Left ventricle myocardium inferior (tissue), 1 donor: ENCODE data around the gene MFSD6. TPM values are rescaled to one million over a fixed set of nuclear protein-coding genes. Genes with fewer than 3 reads are reported as not detected.

ENCODE experiments used
- DNase-seq: peaks from one replicate; pipeline ENCODE4 v3.0.0-alpha.2; 2020
- H3K27ac ChIP-seq: fragments of 200-600 bp; replicated peaks from 2 replicates; pipeline ENCODE4 v1.8.0; 2021
- H3K27me3 ChIP-seq: fragments of 200-600 bp; 2 replicates; pipeline ENCODE4 v1.8.0; 2021; ENCODE audit warnings: low read depth
- H3K36me3 ChIP-seq: fragments of 200-600 bp; 2 replicates; pipeline ENCODE4 v1.8.0; 2021
- H3K4me1 ChIP-seq: fragments of 200-600 bp; 2 replicates; pipeline ENCODE4 v1.8.0; 2021
- H3K4me3 ChIP-seq: fragments of 200-600 bp; 2 replicates; pipeline ENCODE4 v1.8.0; 2021; ENCODE audit warnings: mild to moderate bottlenecking, moderate library complexity
- H3K9me3 ChIP-seq: fragments of 200-600 bp; replicated peaks from 2 replicates; pipeline ENCODE4 v1.8.0; 2021
- CTCF ChIP-seq: fragments of 200-600 bp; IDR thresholded peaks from 2 replicates; pipeline ENCODE4 v1.8.0; 2021; ENCODE audit warnings: antibody characterized with exemption, mild to moderate bottlenecking, borderline replicate concordance
- intact Hi-C: fragments of 100-400 bp; cut with micrococcal nuclease; formaldehyde crosslinking; loops from one replicate; pipeline ENCODE4 v1.11.0; 2022
- total RNA-seq: library from RNA; stranded (reverse); fragmentation: NEBNext Ultra II Directional; extraction: Animal tissue kit (Norgen Biotek cat#: 25700); gene quantifications from one replicate; pipeline ENCODE4 v1.2.1, GENCODE V29; 2021
- donor health status: DM: no; HTN: yes; CAD: no; lungs with severe emphysema.

The MFSD6 gene
- total RNA-seq, 1 donor from 2014 or later = 21.4 TPM

GRCh38 chr2:190550137-190550536 is 142.0 kb downstream of the MFSD6 start:
- no peaks in the 10 kb centered on the region for H3K9me3 ChIP-seq
- no peak overlapping the region for H3K4me3 ChIP-seq
- no peaks in the 10 kb centered on the region for H3K36me3 ChIP-seq
- no peak for DNase-seq
- H3K4me1 ChIP-seq = peaks cover 8% of the 10 kb centered on the region
- H3K27ac ChIP-seq = no peak overlapping the region
- no peaks in the 10 kb centered on the region for H3K27me3 ChIP-seq
- intact Hi-C loops = no loop called here
- no peak for TF ChIP-seq CTCF

Other genes starting within 250 kb of the MFSD6 start
- gene HIBCH, start 88.5 kb upstream of the MFSD6 start, total RNA-seq = 24.5 TPM
- 15.0 TPM for gene INPP1, start 64.8 kb upstream of the MFSD6 start, total RNA-seq
- gene NEMP2, start 126.4 kb downstream of the MFSD6 start, total RNA-seq = 1.5 TPM
- gene NAB1, start 240.7 kb downstream of the MFSD6 start, total RNA-seq = 30.2 TPM